Ishikawa (cell line): ENCODE measurements around the gene PPP1R11.

Experiments used
- CEBPB ChIP-seq: IDR thresholded peaks from 2 replicates; pipeline ENCODE4 v1.6.1; 2012
- EP300 ChIP-seq: IDR thresholded peaks from 2 replicates; pipeline ENCODE4 v1.6.1; 2012; ENCODE audit warnings: borderline replicate concordance
- RAD21 ChIP-seq: IDR thresholded peaks from 2 replicates; pipeline ENCODE4 v1.6.1; 2012; ENCODE audit warnings: low read depth
- TAF1 ChIP-seq: IDR thresholded peaks from 2 replicates; pipeline ENCODE4 v1.6.1; 2012; ENCODE audit warnings: low read depth, mild to moderate bottlenecking
- TCF12 ChIP-seq: IDR thresholded peaks from 2 replicates; pipeline ENCODE4 v1.6.1; 2012; ENCODE audit warnings: low read depth

DNA sequence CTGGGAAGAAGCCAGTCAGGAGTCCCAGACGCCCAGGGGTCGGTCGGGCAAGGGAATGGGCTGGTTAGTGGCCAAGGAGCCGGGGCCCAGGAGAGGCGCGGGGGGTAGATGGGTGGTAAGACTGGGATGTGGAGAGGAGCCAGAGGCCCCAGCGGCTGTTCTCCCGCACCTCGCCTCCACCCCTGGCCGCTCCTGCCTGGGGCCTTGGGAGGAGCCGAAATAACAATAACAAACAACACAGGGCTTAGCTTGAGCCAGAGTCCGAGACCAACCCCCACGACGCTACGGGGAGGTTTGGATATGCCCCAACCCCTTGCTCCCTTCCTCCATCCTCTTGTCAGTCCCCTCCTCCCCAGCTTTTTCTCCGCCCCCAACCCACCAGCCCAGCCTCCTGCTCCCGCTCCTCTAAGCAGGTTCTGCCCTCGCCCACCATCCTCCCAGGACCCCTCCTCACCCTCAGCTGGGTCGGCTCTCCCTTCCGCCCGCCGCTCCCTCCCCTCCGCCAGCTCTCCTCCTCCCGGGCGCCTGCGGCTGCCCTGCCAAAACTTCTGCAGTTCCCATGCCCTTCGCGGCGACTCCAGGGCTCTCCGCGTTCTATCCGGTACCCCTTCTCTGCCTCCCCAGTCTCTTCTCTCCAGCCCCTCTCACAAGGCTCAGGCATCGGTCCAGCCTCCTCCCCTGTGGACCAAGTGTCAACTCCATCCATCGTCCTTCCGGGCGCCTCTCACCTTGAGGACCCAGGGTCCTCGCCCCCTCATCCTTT lies 7.5 kb downstream of the PPP1R11 start:
- TF ChIP-seq EP300, result no peak
- no peak for TF ChIP-seq CEBPB
- TF ChIP-seq TAF1, result no peak
- TF ChIP-seq RAD21, result no peak
- TF ChIP-seq TCF12, result no peak
